ENCODE measurements around the gene SHB. TPM values are rescaled to one million over a fixed set of nuclear protein-coding genes. Genes with fewer than 3 reads are reported as not detected.
A peak's percentile ranks its signal among the peaks of the same experiment; 100 is the strongest.

SHB gene
- total and polyA plus RNA-seq, 2 of the 8 experiments (the other 6 are each of a cell fraction or from before 2014, with no cell fraction given) = 4.1 to 12.6 TPM

GRCh38 chr9:38068701-38069628, at the start of gene SHB (continued):
- TF ChIP-seq RNF2 (IDR thresholded peaks at IDR 0.05; ENCODE audit: borderline replicate concordance, low read depth, low read length, missing control alignments, poor library complexity, severe bottlenecking) (no peak), RAD21 (IDR thresholded peaks at IDR 0.05 in 1 of 2, conservative IDR thresholded peaks at IDR 0.05 in 1 of 2; ENCODE audit: low read depth in 2 of 2, low read length in 2 of 2) (peak; percentile 0 to 2; a peak in 1 of 4 replicates), TAF1 (IDR thresholded peaks at IDR 0.05; ENCODE audit: low read depth, low read length) (peak; percentile 73)
